H1 (cell line): Measurements from ENCODE around the gene NAT10. TPM values are rescaled to one million over a fixed set of nuclear protein-coding genes. Genes with fewer than 3 reads are reported as not detected.

Experiments
- CTCF ChIA-PET: fragments of 300-600 bp; sonication (Branson Sonifier 250); formaldehyde crosslinking; loops from one replicate; lab custom pipeline; 2021; ENCODE audit not compliant: partially characterized antibody; lab: Charles Lee
- POLR2A ChIA-PET: fragments of 300-600 bp; sonication (Branson Sonifier 250); formaldehyde crosslinking; loops from one replicate; lab custom pipeline; 2021; ENCODE audit warnings: inconsistent platforms; ENCODE audit not compliant: partially characterized antibody; lab: Charles Lee
- DNase-seq, 2 experiments: peaks; one replicate each; pipeline versions ENCODE4 v3.0.0 to v3.0.0-alpha.2; 2010 to 2022; ENCODE audit warnings: low spot score in 2 of 2, low read depth in 1 of 2, mixed read lengths in 1 of 2
- FAIRE-seq: peaks from 2 replicates; lab custom pipeline; 2011; peaks lifted over from hg19 to GRCh38; lab: Jason Lieb, UNC
- H2AFZ ChIP-seq: 2 replicates; pipeline ENCODE4 v1.8.1; 2012; ENCODE audit warnings: low read length, inconsistent platforms
- H2AK5ac ChIP-seq: 2 replicates; pipeline ENCODE4 v1.6.1; 2013; ENCODE audit warnings: low read depth, low read length
- H2BK120ac ChIP-seq: replicated peaks from 2 replicates; pipeline ENCODE3; 2013; ENCODE audit warnings: low read depth, low read length, inconsistent platforms
- H2BK12ac ChIP-seq: 2 replicates; pipeline ENCODE4 v1.6.1; 2013; ENCODE audit warnings: low read depth, low read length
- H2BK15ac ChIP-seq: 2 replicates; pipeline ENCODE4 v1.6.1; 2013; ENCODE audit warnings: low read length
- H2BK20ac ChIP-seq: 2 replicates; pipeline ENCODE4 v1.6.1; 2013; ENCODE audit warnings: low read length
- H2BK5ac ChIP-seq: 2 replicates; pipeline ENCODE4 v1.6.1; 2013; ENCODE audit warnings: low read depth, low read length
- H3K14ac ChIP-seq: 2 replicates; pipeline ENCODE4 v1.6.1; 2013; ENCODE audit warnings: inconsistent platforms; ENCODE audit not compliant: insufficient read length
- H3K18ac ChIP-seq: 2 replicates; pipeline ENCODE4 v1.6.1; 2013; ENCODE audit warnings: low read length; ENCODE audit errors: extremely low read depth
- H3K23ac ChIP-seq: 2 replicates; pipeline ENCODE4 v1.6.1; 2013; ENCODE audit warnings: inconsistent platforms; ENCODE audit not compliant: insufficient read length
- H3K23me2 ChIP-seq: 2 replicates; pipeline ENCODE4 v1.6.1; 2013; ENCODE audit warnings: low read depth, low read length
- H3K27ac ChIP-seq: 2 replicates; pipeline ENCODE4 v1.6.1; 2011; ENCODE audit warnings: low read depth, low read length, inconsistent platforms
- H3K27me3 ChIP-seq, 4 experiments: replicated peaks in 1 of 4; 1 replicate in 1 of 4; 2 replicates in 3 of 4; pipeline versions ENCODE4 v1.6.1 to v1.8.1; 2011 to 2013; ENCODE audit warnings: low read length in 3 of 4, mild to moderate bottlenecking in 3 of 4, inconsistent platforms in 2 of 4, mixed read lengths in 2 of 4, moderate library complexity in 1 of 4; ENCODE audit not compliant: control insufficient read depth in 3 of 4, insufficient read depth in 3 of 4; ENCODE audit errors: extremely low read depth in 1 of 4
- H3K36me3 ChIP-seq, 4 experiments: 2 replicates each; pipeline versions ENCODE4 v1.6.1 to v1.8.1; 2011 to 2013; ENCODE audit warnings: mild to moderate bottlenecking in 4 of 4, low read length in 3 of 4, moderate library complexity in 2 of 4, control low read depth in 1 of 4, inconsistent platforms in 1 of 4; ENCODE audit not compliant: insufficient read depth in 4 of 4, control insufficient read depth in 2 of 4
- H3K4ac ChIP-seq: replicated peaks from 2 replicates; pipeline ENCODE3; 2013; ENCODE audit warnings: low read length, low read depth, mixed read lengths, inconsistent platforms; ENCODE audit not compliant: insufficient read length
- H3K4me1 ChIP-seq, 4 experiments: replicated peaks in 1 of 4; 1 replicate in 1 of 4; 2 replicates in 3 of 4; pipeline versions ENCODE4 v1.6.1 to v1.8.1; 2011 to 2013; ENCODE audit warnings: low read length in 3 of 4, inconsistent platforms in 2 of 4, mixed read lengths in 1 of 4; ENCODE audit not compliant: insufficient read depth in 4 of 4, control insufficient read depth in 3 of 4
- H3K4me2 ChIP-seq, 2 experiments: 2 replicates each; pipeline versions ENCODE4 v1.6.1 to v1.8.1; 2011 to 2013; ENCODE audit warnings: low read depth in 2 of 2, low read length in 2 of 2, control low read depth in 1 of 2, inconsistent platforms in 1 of 2, mild to moderate bottlenecking in 1 of 2; ENCODE audit not compliant: insufficient read depth in 1 of 2
- H3K4me3 ChIP-seq, 4 experiments: fragments of 200-600, 300-600 bp in 1 of 4; sonication (generic), shearing (Covaris generic), sonication (Bioruptor Twin) in 1 of 4; 2 replicates each; pipeline versions ENCODE4 v1.5.1 to v1.8.1; 2011 to 2016; ENCODE audit warnings: low read length in 4 of 4, low read depth in 3 of 4, control low read depth in 2 of 4, inconsistent platforms in 2 of 4, mild to moderate bottlenecking in 2 of 4, mixed read lengths in 1 of 4, moderate library complexity in 1 of 4; ENCODE audit not compliant: insufficient read depth in 2 of 4; ENCODE audit errors: extremely low read depth in 1 of 4
- H3K56ac ChIP-seq: replicated peaks from 2 replicates; pipeline ENCODE3; 2013; ENCODE audit warnings: low read depth, mild to moderate bottlenecking, mixed read lengths, low read length, inconsistent platforms; ENCODE audit not compliant: insufficient read length
- H3K79me1 ChIP-seq: 2 replicates; pipeline ENCODE4 v1.6.1; 2013; ENCODE audit warnings: low read depth, low read length, control low read depth
- H3K79me2 ChIP-seq, 2 experiments: 2 replicates each; pipeline versions ENCODE4 v1.6.1 to v1.8.1; 2012 to 2013; ENCODE audit warnings: low read length in 2 of 2, mild to moderate bottlenecking in 2 of 2, inconsistent platforms in 1 of 2; ENCODE audit not compliant: insufficient read depth in 2 of 2, control insufficient read depth in 1 of 2
- H3K9ac ChIP-seq, 4 experiments: replicated peaks in 1 of 4; 1 replicate in 1 of 4; 2 replicates in 3 of 4; pipeline versions ENCODE4 v1.6.1 to v1.8.1; 2011 to 2013; ENCODE audit warnings: low read depth in 3 of 4, low read length in 3 of 4, control low read depth in 2 of 4, mild to moderate bottlenecking in 2 of 4, moderate library complexity in 2 of 4, inconsistent platforms in 1 of 4; ENCODE audit errors: extremely low read depth in 1 of 4
- H3K9me3 ChIP-seq, 2 experiments: 2 replicates each; pipeline versions ENCODE4 v1.6.1 to v1.8.1; 2012 to 2013; ENCODE audit warnings: mild to moderate bottlenecking in 2 of 2, moderate library complexity in 2 of 2, control low read depth in 1 of 2, inconsistent platforms in 1 of 2, low read depth in 1 of 2, low read length in 1 of 2, mixed read lengths in 1 of 2; ENCODE audit not compliant: insufficient read depth in 2 of 2
- H4K20me1 ChIP-seq, 2 experiments: replicated peaks in 1 of 2; 2 replicates each; pipeline versions ENCODE3 to v1.8.1; 2011 to 2013; ENCODE audit warnings: inconsistent platforms in 2 of 2, low read length in 2 of 2, mild to moderate bottlenecking in 1 of 2; ENCODE audit not compliant: insufficient read depth in 2 of 2, control insufficient read depth in 1 of 2
- H4K5ac ChIP-seq: 2 replicates; pipeline ENCODE4 v1.6.1; 2013; ENCODE audit warnings: low read length, low read depth, mixed read lengths, inconsistent platforms; ENCODE audit not compliant: insufficient read length
- H4K8ac ChIP-seq: 2 replicates; pipeline ENCODE4 v1.8.0; 2013; ENCODE audit warnings: mild to moderate bottlenecking, moderate library complexity, low read length, inconsistent platforms; ENCODE audit not compliant: insufficient read depth; ENCODE audit errors: extremely low read depth
- H4K91ac ChIP-seq: replicated peaks from 2 replicates; pipeline ENCODE3; 2013; ENCODE audit warnings: low read length, mixed read lengths, inconsistent platforms; ENCODE audit not compliant: insufficient read length
- BACH1 ChIP-seq: IDR thresholded peaks from 2 replicates; pipeline ENCODE4 v1.6.1; 2012; ENCODE audit warnings: low read length, improper control_type of control experiment
- CHD2 ChIP-seq: IDR thresholded peaks from 2 replicates; pipeline ENCODE4 v1.6.1; 2012; ENCODE audit warnings: low read length, improper control_type of control experiment
- CREB1 ChIP-seq: IDR thresholded peaks from 2 replicates; pipeline ENCODE4 v1.6.1; 2012; ENCODE audit warnings: inconsistent platforms
- CTBP2 ChIP-seq: IDR thresholded peaks from 2 replicates; pipeline ENCODE4 v1.7.0; 2011; ENCODE audit warnings: borderline replicate concordance, mild to moderate bottlenecking, moderate library complexity, mixed read lengths, low read length; ENCODE audit not compliant: insufficient read depth, insufficient read length
- EGR1 ChIP-seq: IDR thresholded peaks from 2 replicates; pipeline ENCODE4 v1.6.1; 2011; ENCODE audit warnings: low read depth, low read length, borderline replicate concordance
- GABPA ChIP-seq: IDR thresholded peaks from 2 replicates; pipeline ENCODE4 v1.6.1; 2011; ENCODE audit warnings: mild to moderate bottlenecking, low read length, moderate library complexity, borderline replicate concordance; ENCODE audit not compliant: insufficient read depth
- KDM4A ChIP-seq: IDR thresholded peaks from one replicate; pipeline ENCODE4 v1.7.1; 2012; ENCODE audit warnings: low read depth, mild to moderate bottlenecking, moderate library complexity, low read length, inconsistent platforms; ENCODE audit not compliant: severe bottlenecking
- POLR2AphosphoS5 ChIP-seq: IDR thresholded peaks from 2 replicates; pipeline ENCODE4 v1.6.1; 2011; ENCODE audit warnings: low read depth, low read length
- RFX5 ChIP-seq: IDR thresholded peaks from 2 replicates; pipeline ENCODE4 v1.6.1; 2011; ENCODE audit warnings: low read depth, low read length, improper control_type of control experiment, borderline replicate concordance
- RNF2 ChIP-seq: fragments of 200-900, 300-1000 bp; sonication (generic); IDR thresholded peaks from 2 replicates; pipeline ENCODE4 v1.7.1; 2016; ENCODE audit warnings: borderline replicate concordance, low read depth, mild to moderate bottlenecking, antibody characterized with exemption, low read length; ENCODE audit not compliant: poor library complexity, severe bottlenecking; ENCODE audit errors: missing control alignments
- TBP ChIP-seq: IDR thresholded peaks from 2 replicates; pipeline ENCODE4 v1.6.1; 2011; ENCODE audit warnings: low read depth, low read length, improper control_type of control experiment
- WGBS, 2 experiments: shearing (Covaris generic) in 1 of 2; methylation state at CpG; one replicate each; pipeline versions ENCODE4 v1.1.6 to v1.1.7; 2013 to 2015; ENCODE audit warnings: low lambda C conversion rate in 2 of 2, mixed read lengths in 2 of 2, inconsistent platforms in 1 of 2, low coverage in 1 of 2, missing lambda C conversion rate in 1 of 2; ENCODE audit not compliant: insufficient replicate concordance in 2 of 2, insufficient coverage in 1 of 2, insufficient read length in 1 of 2; ENCODE audit errors: extremely low coverage in 1 of 2, missing lambda C conversion rate in 1 of 2; 5-methylcytosine and 5-hydroxymethylcytosine counted together
- polyA plus RNA-seq, 7 experiments: library from polyadenylated mRNA; depleted of rRNA in 3 of 7; stranded (reverse) in 5 of 7; unstranded in 2 of 7; fragments of >200 nt in 5 of 7; fragments of 200-250 nt in 2 of 7; gene quantifications; 1 replicate in 5 of 7; 2 replicates in 1 of 7; 4 replicates in 1 of 7; pipeline versions ENCODE4 v1.2.1 to v1.2.3, GENCODE V29; 2011 to 2013; ENCODE audit warnings: missing spikeins in 2 of 7, mixed read lengths in 2 of 7
- total RNA-seq: library from RNA; stranded (reverse); fragmentation: NEBNext Ultra II Directional; extraction: Animal tissue kit (Norgen Biotek cat#: 25700); gene quantifications from 2 replicates; pipeline ENCODE4 v1.2.1, GENCODE V29; 2021
- TF ChIP-seq, protein P1 (sequence below): IDR thresholded peaks from 2 replicates; pipeline ENCODE4 v1.6.1; 2012; ENCODE audit warnings: inconsistent platforms

The NAT10 gene
- total and polyA plus RNA-seq, 2 of the 8 experiments (the other 6 are each of a cell fraction or from before 2014, with no cell fraction given): 66.3 to 89.6 TPM

DNA sequence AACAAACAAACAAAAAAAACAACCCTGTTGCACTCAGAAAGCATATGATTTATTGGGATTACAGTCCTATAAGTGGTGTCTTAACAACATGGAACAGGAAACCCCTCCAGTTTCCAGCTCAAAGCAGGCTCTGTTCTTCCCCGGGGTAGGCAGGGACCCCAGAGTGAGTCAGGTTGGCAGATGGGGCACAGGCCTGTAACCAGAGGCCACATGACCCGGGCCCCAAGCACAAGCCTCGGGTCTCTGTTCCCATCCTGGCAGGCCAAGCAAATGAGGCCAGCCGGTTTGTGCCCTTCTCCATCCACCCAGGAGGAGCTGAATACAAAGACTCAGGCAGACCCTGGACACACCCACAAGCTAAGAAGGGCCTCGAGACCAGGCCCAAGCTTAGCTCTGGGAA is 75.8 kb downstream of the NAT10 start:
- Histone ChIP-seq H2BK20ac (no peak overlapping the region), H3K4me1 (peaks cover 4 to 11% (median 6%) of the 10 kb centered on the region in 4 experiments), H3K79me1 (no peaks in the 10 kb centered on the region), H2BK5ac (no peak overlapping the region), H3K18ac (no peak overlapping the region), H3K23ac (no peak overlapping the region), H2AK5ac (no peak overlapping the region), H4K8ac (no peak overlapping the region), H2BK120ac (no peak overlapping the region), H2AFZ (no peak overlapping the region), H2BK12ac (no peak overlapping the region), H3K56ac (no peak overlapping the region), H3K79me2 (no peaks in the 10 kb centered on the region), H2BK15ac (no peak overlapping the region), H3K4me3 (no peak overlapping the region), H3K27ac (no peak overlapping the region), H3K9ac (no peak overlapping the region), H3K14ac (no peak overlapping the region), H3K4me2 (no peak overlapping the region), H3K27me3 (no peaks in the 10 kb centered on the region), H3K23me2 (no peaks in the 10 kb centered on the region), H4K91ac (no peak overlapping the region), H4K20me1 (no peaks in the 10 kb centered on the region), H4K5ac (no peak overlapping the region), H3K4ac (no peak overlapping the region), H3K9me3 (no peaks in the 10 kb centered on the region), H3K36me3 (no peaks in the 10 kb centered on the region; a peak in 2 of 8 replicates)
- DNase-seq: no peak
- ChIA-PET CTCF (interaction anchor here (0.7 to 2.0 kb wide), 10 partner anchors 12 to 311 kb away, joined by 3 to 7 read pairs (median 3); partner anchors contain the start of gene ABTB2), POLR2A (interaction anchor here (1.5 kb wide), 1 partner anchor 12 kb away, joined by 4 read pairs; no protein-coding TSS in a partner anchor)
- TF ChIP-seq KDM4A (no peak), CREB1 (no peak), RNF2 (no peak), CTBP2 (no peak), TBP (no peak), CHD2 (no peak), EGR1 (no peak), GABPA (no peak), POLR2AphosphoS5 (no peak), RFX5 (no peak), BACH1 (no peak)
- TF ChIP-seq, protein P1, sequence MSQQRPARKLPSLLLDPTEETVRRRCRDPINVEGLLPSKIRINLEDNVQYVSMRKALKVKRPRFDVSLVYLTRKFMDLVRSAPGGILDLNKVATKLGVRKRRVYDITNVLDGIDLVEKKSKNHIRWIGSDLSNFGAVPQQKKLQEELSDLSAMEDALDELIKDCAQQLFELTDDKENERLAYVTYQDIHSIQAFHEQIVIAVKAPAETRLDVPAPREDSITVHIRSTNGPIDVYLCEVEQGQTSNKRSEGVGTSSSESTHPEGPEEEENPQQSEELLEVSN: no peak
- WGBS, 2 experiments: 85% methylated on average over 5 of the region's 5 CpGs; no CpG with 5 or more reads in 1 of the 2 experiments
- no peak for FAIRE-seq
